D721Med (cell line): ENCODE measurements around the gene FAM110D.

Experiments
- DNase-seq: peaks from one replicate; pipeline ENCODE4 v3.0.0; 2011; ENCODE audit warnings: low spot score; ENCODE audit not compliant: insufficient read length
- FAIRE-seq: peaks from 2 replicates; lab custom pipeline; 2011; peaks lifted over from hg19 to GRCh38; lab: Jason Lieb, UNC
- CTCF ChIP-seq: IDR thresholded peaks from 2 replicates; pipeline ENCODE4 v1.5.1; 2012; ENCODE audit warnings: mild to moderate bottlenecking, control low read depth; ENCODE audit not compliant: insufficient read depth; ENCODE audit errors: missing control alignments

Gene FAM110D

GRCh38 chr1:26164036-26164860 lies 5.4 kb downstream of the FAM110D start:
- FAIRE-seq, result no peak
- no peak for DNase-seq
- peak; percentile 66 for TF ChIP-seq CTCF

- DNase-seq (no peak), FAIRE-seq (no peak)
- no peak for TF ChIP-seq CTCF
Observed at GRCh38 chr1:26164861-26165842, 6.3 kb downstream of the FAM110D start.

GRCh38 chr1:26166719-26167281 lies 7.9 kb downstream of the FAM110D start:
- DNase-seq, result no peak
- no peak for FAIRE-seq
- TF ChIP-seq CTCF, result no peak

GRCh38 chr1:26168410-26169197 lies 9.7 kb downstream of the FAM110D start, which contains the start of gene C1orf232:
Gene C1orf232 (minus strand): TSS chr1:26168963. CDS start chr1:26168499, 464 bp downstream.
- FAIRE-seq (no peak), DNase-seq (no peak)
- no peak for TF ChIP-seq CTCF

GRCh38 chr1:26169198-26169554 lies 10.3 kb downstream of the FAM110D start:
- no peak for DNase-seq
- TF ChIP-seq CTCF, result no peak
- FAIRE-seq, result no peak

GRCh38 chr1:26169669-26170471 lies 11.0 kb downstream of the FAM110D start, which contains the start of gene ZNF593:
Gene ZNF593 (plus strand): TSS chr1:26169908. CDS start chr1:26169984, 76 bp downstream.
- no peak for FAIRE-seq
- peak; percentile 83 for DNase-seq
- peak; percentile 77 for TF ChIP-seq CTCF
